ENCODE results near the gene TIMELESS. TPM values are rescaled to one million over a fixed set of nuclear protein-coding genes. Genes with fewer than 3 reads are reported as not detected.

The TIMELESS gene
- total RNA-seq, 2 experiments from 2014 or later = 44.1 to 45.6 TPM

DNA sequence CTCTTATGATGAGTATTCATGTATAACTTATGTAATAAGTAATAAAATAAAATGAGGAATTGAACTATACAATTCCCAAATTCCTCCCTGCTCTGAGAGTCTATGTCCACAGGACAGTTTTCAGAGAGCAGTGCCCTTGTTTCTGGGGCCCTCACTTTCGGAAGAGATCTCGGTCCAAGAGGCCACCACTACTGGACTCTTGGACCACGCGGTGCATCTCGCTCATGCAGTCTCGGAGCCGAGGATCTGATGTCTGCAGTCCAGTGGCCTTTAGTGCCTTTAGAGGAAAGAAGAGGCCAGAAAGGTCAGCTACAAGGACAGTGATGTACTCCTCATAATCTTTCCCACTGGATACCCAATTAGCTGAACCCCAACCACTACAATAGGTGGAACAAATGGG, 30.4 kb upstream of the TIMELESS start:
- H3K4me1 Mint-ChIP-seq = peaks cover 7% of the 10 kb centered on the region
- H3K36me3 Mint-ChIP-seq (ENCODE audit: low read depth) = no peaks in the 10 kb centered on the region
- POLR2A ChIA-PET = interaction anchor here (1.3 to 3.4 kb wide), 2 partner anchors 10 to 12 kb away, joined by 5 to 13 read pairs; partner anchors contain the start of gene SPRYD4
- no peak overlapping the region for H3K27ac Mint-ChIP-seq
- DNase-seq = no peak
- no peaks in the 10 kb centered on the region for H3K9me3 Mint-ChIP-seq
- no peak overlapping the region for H3K4me3 Mint-ChIP-seq
- CTCF ChIA-PET = interaction anchor here (1.0 kb wide), 1 partner anchor 11 kb away, joined by 3 read pairs; no protein-coding TSS in a partner anchor
- H3K27me3 Mint-ChIP-seq = no peaks in the 10 kb centered on the region

DNA sequence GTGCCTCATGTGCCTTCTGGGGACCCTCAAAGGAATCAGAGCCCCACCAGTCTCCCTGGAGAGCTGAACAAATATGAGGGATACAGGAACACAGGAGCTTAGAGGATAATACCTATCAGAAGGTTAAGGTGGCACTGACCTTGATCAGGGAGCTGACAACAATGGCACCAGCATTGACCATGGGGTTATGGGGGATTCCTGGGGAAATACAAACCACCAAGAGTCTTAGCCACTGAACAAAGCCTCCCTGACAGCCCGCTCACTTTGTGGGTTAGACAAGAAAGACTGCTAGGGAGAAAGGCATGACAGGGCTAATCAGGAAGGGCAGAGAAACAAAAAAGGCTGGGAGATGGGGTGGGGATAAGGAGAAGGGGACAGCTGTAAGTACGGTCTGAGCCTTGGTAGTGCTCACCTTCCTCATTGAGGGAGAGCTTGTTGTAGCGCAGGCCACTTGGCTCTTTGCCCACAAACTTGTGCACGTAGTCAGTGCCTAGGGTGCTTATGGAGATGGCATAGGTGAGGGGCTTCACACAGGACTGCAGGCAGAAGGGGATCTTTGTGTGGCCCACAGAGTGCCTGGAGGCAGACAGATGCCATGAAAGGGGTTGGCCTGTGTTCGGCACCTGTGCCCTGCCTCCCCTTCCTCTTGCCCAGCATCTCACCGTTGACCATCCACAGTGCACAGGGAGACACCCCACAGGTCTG, 28.4 kb upstream of the TIMELESS start:
- peaks cover 7% of the 10 kb centered on the region for H3K4me1 Mint-ChIP-seq
- H3K36me3 Mint-ChIP-seq (ENCODE audit: low read depth) = peaks cover 3% of the 10 kb centered on the region
- H3K9me3 Mint-ChIP-seq = no peaks in the 10 kb centered on the region
- no peak overlapping the region for H3K4me3 Mint-ChIP-seq
- ChIA-PET POLR2A (no interaction called here), CTCF (interaction anchor here (0.6 kb wide), 1 partner anchor 14 kb away, joined by 5 read pairs; no protein-coding TSS in a partner anchor)
- DNase-seq = no peak
- no peak overlapping the region for H3K27ac Mint-ChIP-seq
- no peaks in the 10 kb centered on the region for H3K27me3 Mint-ChIP-seq

GRCh38 chr12:56476972-56477432, 27.8 kb upstream of the TIMELESS start:
- CTCF ChIA-PET = interaction anchor here (1.0 kb wide), 1 partner anchor 13 kb away, joined by 3 read pairs; no protein-coding TSS in a partner anchor
- POLR2A ChIA-PET = interaction anchor here (0.7 kb wide), 1 partner anchor 42 kb away, joined by 3 read pairs; no protein-coding TSS in a partner anchor

GRCh38 chr12:56476143-56476542, 26.9 kb upstream of the TIMELESS start:
- peaks cover 8% of the 10 kb centered on the region for H3K4me1 Mint-ChIP-seq
- no peaks in the 10 kb centered on the region for H3K9me3 Mint-ChIP-seq
- ChIA-PET CTCF (interaction anchor here (1.0 kb wide), 1 partner anchor 12 kb away, joined by 3 read pairs; no protein-coding TSS in a partner anchor), POLR2A (interaction anchor here (0.7 to 0.9 kb wide), 2 partner anchors 12 to 43 kb away, joined by 3 read pairs; partner anchors contain the start of gene GLS2)
- no peak overlapping the region for H3K4me3 Mint-ChIP-seq
- no peak overlapping the region for H3K27ac Mint-ChIP-seq
- peaks cover 5% of the 10 kb centered on the region for H3K36me3 Mint-ChIP-seq (ENCODE audit: low read depth)
- no peaks in the 10 kb centered on the region for H3K27me3 Mint-ChIP-seq
- no peak for DNase-seq

More at GRCh38 chr12:56476972-56477432, 27.8 kb upstream of the TIMELESS start:
- Mint-ChIP-seq H3K36me3 (ENCODE audit: low read depth) (peaks cover 4% of the 10 kb centered on the region), H3K27ac (no peak overlapping the region), H3K4me1 (peaks cover 7% of the 10 kb centered on the region), H3K27me3 (no peaks in the 10 kb centered on the region), H3K9me3 (no peaks in the 10 kb centered on the region), H3K4me3 (no peak overlapping the region)
- DNase-seq = no peak

DNA sequence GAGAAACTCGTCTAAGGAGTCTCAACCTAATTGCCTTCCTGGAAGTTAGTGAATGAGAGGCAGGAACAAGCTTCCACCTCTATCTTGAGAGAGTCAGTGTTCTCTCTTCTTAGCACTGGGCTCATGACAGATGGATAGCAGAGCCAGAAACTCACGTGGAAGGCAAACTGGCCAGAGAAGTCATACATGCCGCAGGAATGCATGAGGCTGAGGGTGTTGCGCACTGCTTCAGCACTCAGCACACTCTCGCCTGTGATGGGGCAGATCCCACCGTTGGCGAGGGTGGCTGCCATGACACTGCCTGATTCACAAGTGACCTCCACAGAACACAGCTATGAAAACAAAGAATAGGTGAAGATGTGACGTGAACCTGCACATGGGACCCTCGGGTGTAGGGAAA, 25.2 kb upstream of the TIMELESS start:
- Mint-ChIP-seq H3K36me3 (ENCODE audit: low read depth) (peaks cover 12% of the 10 kb centered on the region), H3K27me3 (no peaks in the 10 kb centered on the region), H3K27ac (no peak overlapping the region), H3K4me1 (peaks cover 11% of the 10 kb centered on the region), H3K9me3 (no peaks in the 10 kb centered on the region), H3K4me3 (no peak overlapping the region)
- ChIA-PET POLR2A (interaction anchor here (0.6 kb wide), 1 partner anchor 223 kb away, joined by 3 read pairs; no protein-coding TSS in a partner anchor), CTCF (no interaction called here)
- DNase-seq = no peak

DNA sequence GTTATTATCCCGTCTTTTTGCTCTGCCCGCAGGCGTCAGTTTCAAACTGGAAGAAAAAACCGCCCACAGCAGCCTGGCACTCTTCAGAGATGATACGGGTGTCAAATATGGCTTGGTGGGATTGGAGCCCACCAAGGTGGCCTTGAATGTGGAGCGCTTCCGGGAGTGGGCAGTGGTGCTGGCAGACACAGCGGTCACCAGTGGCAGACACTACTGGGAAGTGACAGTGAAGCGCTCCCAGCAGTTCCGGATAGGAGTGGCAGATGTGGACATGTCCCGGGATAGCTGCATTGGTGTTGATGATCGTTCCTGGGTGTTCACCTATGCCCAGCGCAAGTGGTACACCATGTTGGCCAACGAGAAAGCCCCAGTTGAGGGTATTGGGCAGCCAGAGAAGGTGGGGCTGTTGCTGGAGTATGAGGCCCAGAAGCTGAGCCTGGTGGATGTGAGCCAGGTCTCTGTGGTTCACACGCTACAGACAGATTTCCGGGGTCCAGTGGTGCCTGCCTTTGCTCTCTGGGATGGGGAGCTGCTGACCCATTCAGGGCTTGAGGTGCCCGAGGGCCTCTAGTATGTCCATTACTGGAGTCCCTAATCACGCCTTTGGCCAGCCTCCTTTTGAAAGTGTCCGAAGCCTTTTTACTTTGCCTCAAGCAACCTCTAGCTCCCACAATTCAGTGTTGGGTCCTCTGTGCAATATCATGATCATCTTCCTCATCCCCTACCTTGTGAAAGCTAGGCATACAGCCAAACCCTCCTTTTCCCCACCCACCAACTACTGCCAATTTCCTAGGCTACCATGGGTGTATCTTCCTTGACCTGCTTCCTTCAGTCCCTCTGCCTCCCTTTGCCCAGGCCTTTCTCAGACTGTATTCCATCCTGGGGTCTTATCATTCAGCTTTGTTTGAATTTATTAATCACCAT, 20.0 kb upstream of the TIMELESS start:
- peak overlapping the region; percentile 94 for H3K4me3 Mint-ChIP-seq
- H3K4me1 Mint-ChIP-seq = peaks cover 26% of the 10 kb centered on the region
- CTCF ChIA-PET = interaction anchor here (0.6 to 3.7 kb wide), 4 partner anchors 11 to 351 kb away, joined by 3 to 10 read pairs (median 4); partner anchors contain the start of genes STAT2 and ZC3H10
- POLR2A ChIA-PET = interaction anchor here (0.6 to 3.0 kb wide), 13 partner anchors 10 to 1225 kb away, joined by 3 to 27 read pairs (median 5); partner anchors contain the start of genes ANKRD52, ESYT1, MIP and SMARCC2
- no peak for DNase-seq
- H3K9me3 Mint-ChIP-seq = no peaks in the 10 kb centered on the region
- peak overlapping the region; percentile 94 for H3K27ac Mint-ChIP-seq
- no peaks in the 10 kb centered on the region for H3K27me3 Mint-ChIP-seq
- H3K36me3 Mint-ChIP-seq (ENCODE audit: low read depth) = peaks cover 20% of the 10 kb centered on the region

DNA sequence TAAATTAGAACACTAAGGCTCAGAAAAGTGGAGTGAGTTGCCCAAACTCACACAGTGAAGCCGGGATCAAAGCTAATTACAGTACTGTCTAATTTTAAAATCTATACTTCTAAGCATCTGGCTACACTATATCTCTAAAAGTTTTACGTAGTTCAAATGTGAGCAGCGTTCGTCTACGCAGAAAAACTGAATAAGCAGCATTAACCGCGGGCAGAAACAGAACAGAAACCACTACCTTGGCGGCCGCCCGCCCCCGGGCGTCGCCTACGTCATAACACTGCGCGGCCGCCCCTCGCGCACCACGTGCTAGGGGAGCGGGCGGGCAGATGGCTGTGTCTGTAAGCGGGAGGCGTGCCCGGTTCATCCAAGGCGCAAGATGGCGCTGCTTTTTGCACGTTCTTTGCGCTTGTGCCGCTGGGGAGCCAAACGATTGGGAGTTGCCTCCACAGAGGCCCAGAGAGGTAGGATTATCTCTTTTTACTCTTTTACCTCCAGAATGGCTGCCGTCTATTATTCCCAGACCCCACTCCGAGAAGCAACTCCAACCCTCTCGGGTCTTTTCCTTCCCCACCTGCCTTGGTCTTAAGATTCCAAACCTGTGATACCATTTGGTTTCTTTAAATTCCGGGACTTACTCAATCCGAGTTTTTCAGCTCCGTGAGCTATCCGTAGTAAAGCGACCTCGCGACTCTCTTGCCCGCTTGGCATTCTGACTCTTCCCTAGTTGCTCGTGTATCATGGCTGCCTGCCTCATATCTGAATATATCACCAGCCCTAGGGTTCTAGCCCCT, 19.2 kb upstream of the TIMELESS start, which contains the start of gene SPRYD4:
TSS of gene SPRYD4 (plus strand) at position 363 of the 791 bp plus-strand sequence. CDS start at position 377, 14 bp downstream.
- peak within 1 kb of the TSS; percentile 94 for H3K27ac Mint-ChIP-seq
- ChIA-PET CTCF (interaction anchor here (0.6 to 3.7 kb wide), 6 partner anchors 12 to 279 kb away, joined by 3 to 10 read pairs (median 3); partner anchors contain the start of genes SMARCC2 and STAT2), POLR2A (interaction anchor here (0.8 to 3.0 kb wide), 15 partner anchors 9 to 351 kb away, joined by 3 to 27 read pairs (median 5); partner anchors contain the start of genes ANKRD52, CNPY2, ESYT1 and MIP)
- peaks cover 29% of the 10 kb centered on the region for H3K4me1 Mint-ChIP-seq
- DNase-seq = peak; percentile 96
- H3K36me3 Mint-ChIP-seq (ENCODE audit: low read depth) = peaks cover 20% of the 10 kb centered on the region
- no peaks in the 10 kb centered on the region for H3K9me3 Mint-ChIP-seq
- H3K27me3 Mint-ChIP-seq = no peaks in the 10 kb centered on the region
- H3K4me3 Mint-ChIP-seq = peak within 1 kb of the TSS; percentile 94

DNA sequence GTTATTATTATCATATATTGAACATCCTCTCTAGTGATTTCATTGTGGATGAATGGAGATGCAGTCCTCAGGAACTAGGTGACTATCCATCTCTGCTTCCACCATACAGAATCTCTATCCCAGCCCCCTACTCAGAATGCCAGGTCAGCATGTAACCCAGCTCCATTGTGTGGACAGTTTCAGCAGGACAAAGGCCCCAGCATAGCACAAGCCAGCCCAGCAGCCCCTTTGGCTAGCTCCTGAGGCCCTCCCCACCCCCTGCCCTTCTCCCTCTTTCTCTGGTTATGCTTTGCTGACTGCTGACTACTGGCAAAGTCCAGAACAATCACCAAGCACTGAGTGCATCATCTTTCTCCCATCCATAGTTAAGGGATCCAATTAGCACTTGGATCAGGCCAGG, 13.3 kb upstream of the TIMELESS start:
- Mint-ChIP-seq H3K4me3 (no peak overlapping the region), H3K36me3 (ENCODE audit: low read depth) (no peaks in the 10 kb centered on the region), H3K27ac (no peak overlapping the region), H3K4me1 (peaks cover 11% of the 10 kb centered on the region), H3K27me3 (no peaks in the 10 kb centered on the region), H3K9me3 (no peaks in the 10 kb centered on the region)
- CTCF ChIA-PET = interaction anchor here (1.7 to 2.9 kb wide), 5 partner anchors 13 to 176 kb away, joined by 6 to 12 read pairs (median 8); partner anchors contain the start of genes STAT2 and TIMELESS
- no peak for DNase-seq
- POLR2A ChIA-PET = interaction anchor here (1.3 to 7.6 kb wide), 2 partner anchors 14 to 45 kb away, joined by 3 to 66 read pairs; partner anchors contain the start of gene TIMELESS

GRCh38 chr12:56461235-56462159, 12.3 kb upstream of the TIMELESS start:
- ChIA-PET CTCF (interaction anchor here (0.7 to 2.9 kb wide), 6 partner anchors 12 to 343 kb away, joined by 3 to 12 read pairs (median 6); partner anchors contain the start of genes SMARCC2, STAT2, TIMELESS and ZC3H10), POLR2A (interaction anchor here (0.7 to 7.6 kb wide), 4 partner anchors 13 to 102 kb away, joined by 3 to 66 read pairs (median 4); partner anchors contain the start of genes STAT2 and TIMELESS)
- H3K4me3 Mint-ChIP-seq = no peak overlapping the region
- no peak overlapping the region for H3K27ac Mint-ChIP-seq
- DNase-seq = no peak
- H3K36me3 Mint-ChIP-seq (ENCODE audit: low read depth) = no peaks in the 10 kb centered on the region
- no peaks in the 10 kb centered on the region for H3K9me3 Mint-ChIP-seq
- H3K27me3 Mint-ChIP-seq = no peaks in the 10 kb centered on the region
- H3K4me1 Mint-ChIP-seq = peaks cover 7% of the 10 kb centered on the region

DNA sequence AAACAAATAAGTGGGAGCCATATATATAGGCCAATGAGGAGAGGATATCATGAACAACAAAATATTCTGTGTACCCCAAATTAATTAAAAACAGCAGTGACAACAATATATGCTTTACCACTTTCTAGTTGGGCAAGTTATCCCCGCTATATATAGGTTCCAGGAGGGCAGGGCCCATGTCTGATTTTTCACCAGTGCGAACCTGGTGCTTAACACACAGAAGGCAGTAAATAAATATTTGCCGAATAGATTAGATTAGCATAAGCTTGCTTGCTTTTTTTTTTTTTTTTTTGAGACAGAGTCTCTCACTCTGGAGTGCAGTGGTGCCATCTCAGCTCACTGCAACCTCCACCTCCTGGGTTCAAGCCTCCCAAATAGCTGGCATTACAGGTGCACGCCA, 8.6 kb upstream of the TIMELESS start:
- CTCF ChIA-PET = interaction anchor here (1.4 kb wide), 1 partner anchor 9 kb away, joined by 3 read pairs; the partner anchor contains the start of gene TIMELESS
- Mint-ChIP-seq H3K27me3 (peaks cover 2% of the 10 kb centered on the region), H3K4me1 (no peaks in the 10 kb centered on the region), H3K27ac (no peak overlapping the region), H3K9me3 (no peaks in the 10 kb centered on the region), H3K4me3 (no peak overlapping the region), H3K36me3 (ENCODE audit: low read depth) (no peaks in the 10 kb centered on the region)
- POLR2A ChIA-PET = interaction anchor here (2.7 to 7.6 kb wide), 2 partner anchors 9 to 10 kb away, joined by 10 to 66 read pairs; partner anchors contain the start of genes SPRYD4 and TIMELESS
- no peak for DNase-seq

Data from activated CD4-positive, alpha-beta memory T cell treated with anti-CD3 and anti-CD28 coated beads, Interleukin-2, amount 10 ng/mL, durations not matched to agents 7 days and 5 days (primary cell).